ENCODE data around the gene RANBP3L. TPM values are rescaled to one million over a fixed set of nuclear protein-coding genes. Genes with fewer than 3 reads are reported as not detected.
"Not testable (repeated sequence)": the region's sequence is repeated elsewhere in the genome, so short reads cannot be mapped to it uniquely, and the experiment has no call there.

RANBP3L gene
- total RNA-seq, 3 donors from 2014 or later (not counting 1 experiment from before 2014, with no cell fraction given): not detected

DNA sequence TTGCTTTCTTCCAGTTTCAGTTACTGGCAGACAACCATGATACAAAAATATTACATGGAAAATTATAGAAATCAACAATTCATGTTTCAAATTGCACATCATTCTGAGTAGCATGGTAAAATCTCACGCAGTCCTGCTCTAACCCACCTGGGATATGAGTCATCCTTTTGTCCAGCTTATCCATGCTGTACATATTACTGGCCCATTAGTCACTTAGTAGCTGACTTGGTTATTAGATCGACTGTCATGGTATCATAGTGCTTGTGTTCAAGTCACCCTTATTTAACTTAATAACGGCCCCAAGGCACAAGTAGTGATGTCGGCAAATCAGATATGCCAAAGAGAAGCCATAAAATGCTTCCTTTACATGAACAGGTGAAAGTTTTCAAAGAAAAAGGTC is 101.2 kb downstream of the RANBP3L start:
- DNase-seq: no peak
- intact Hi-C loops (cut with micrococcal nuclease): no loop called here
- H3K36me3 Mint-ChIP-seq: peaks cover 19% of the 10 kb centered on the region

DNA sequence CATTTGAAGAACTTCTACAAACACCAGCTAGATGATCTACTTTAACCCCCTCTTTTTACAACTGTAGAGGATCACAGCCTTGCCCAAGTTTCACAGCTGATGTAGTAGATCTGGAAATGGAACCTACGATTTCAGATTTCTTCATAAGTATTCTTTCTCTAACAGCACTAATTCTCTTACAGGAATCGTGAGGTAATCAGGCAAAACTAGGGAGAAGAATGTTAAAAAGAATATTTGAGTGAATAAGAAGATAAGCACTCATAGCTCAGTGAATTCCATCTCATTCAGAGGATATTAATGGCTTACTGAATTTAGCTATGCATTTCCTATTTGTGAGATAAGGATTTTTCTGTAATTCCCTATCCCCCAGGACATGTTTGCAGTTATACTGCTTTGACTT is 102.1 kb downstream of the RANBP3L start:
- no peak overlapping the region for H3K4me3 Mint-ChIP-seq
- no peaks in the 10 kb centered on the region for H3K27me3 ChIP-seq (ENCODE audit: control insufficient read depth, insufficient read depth, low read length)
- intact Hi-C loops (cut with micrococcal nuclease): no loop called here
- DNase-seq (no peak), ATAC-seq (no peak)
- H3K27me3 Mint-ChIP-seq (ENCODE audit: low read depth in 2 of 2): no peaks in the 10 kb centered on the region
- H3K4me3 ChIP-seq (ENCODE audit: low read length): no peak overlapping the region
- no CpG with 5 or more reads among the region's 2 CpGs for WGBS (ENCODE audit: insufficient coverage)
- no peak overlapping the region for H3K27ac Mint-ChIP-seq
- H3K36me3 Mint-ChIP-seq: peaks cover 13% of the 10 kb centered on the region
- H3K27ac ChIP-seq (ENCODE audit: low read length): no peak overlapping the region
- no peaks in the 10 kb centered on the region for H3K4me1 ChIP-seq (ENCODE audit: control insufficient read depth, insufficient read depth, low read length)
- no peaks in the 10 kb centered on the region for H3K9me3 Mint-ChIP-seq
- TF ChIP-seq, protein P1, sequence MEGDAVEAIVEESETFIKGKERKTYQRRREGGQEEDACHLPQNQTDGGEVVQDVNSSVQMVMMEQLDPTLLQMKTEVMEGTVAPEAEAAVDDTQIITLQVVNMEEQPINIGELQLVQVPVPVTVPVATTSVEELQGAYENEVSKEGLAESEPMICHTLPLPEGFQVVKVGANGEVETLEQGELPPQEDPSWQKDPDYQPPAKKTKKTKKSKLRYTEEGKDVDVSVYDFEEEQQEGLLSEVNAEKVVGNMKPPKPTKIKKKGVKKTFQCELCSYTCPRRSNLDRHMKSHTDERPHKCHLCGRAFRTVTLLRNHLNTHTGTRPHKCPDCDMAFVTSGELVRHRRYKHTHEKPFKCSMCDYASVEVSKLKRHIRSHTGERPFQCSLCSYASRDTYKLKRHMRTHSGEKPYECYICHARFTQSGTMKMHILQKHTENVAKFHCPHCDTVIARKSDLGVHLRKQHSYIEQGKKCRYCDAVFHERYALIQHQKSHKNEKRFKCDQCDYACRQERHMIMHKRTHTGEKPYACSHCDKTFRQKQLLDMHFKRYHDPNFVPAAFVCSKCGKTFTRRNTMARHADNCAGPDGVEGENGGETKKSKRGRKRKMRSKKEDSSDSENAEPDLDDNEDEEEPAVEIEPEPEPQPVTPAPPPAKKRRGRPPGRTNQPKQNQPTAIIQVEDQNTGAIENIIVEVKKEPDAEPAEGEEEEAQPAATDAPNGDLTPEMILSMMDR (IDR thresholded peaks at IDR 0.05): no peak
- H3K9me3 ChIP-seq (ENCODE audit: control insufficient read depth, insufficient read depth, low read length): no peaks in the 10 kb centered on the region
- H3K4me1 Mint-ChIP-seq: no peaks in the 10 kb centered on the region
- peaks cover 44% of the 10 kb centered on the region for H3K36me3 ChIP-seq (ENCODE audit: control insufficient read depth, insufficient read depth, low read length)

More for the DNA sequence above, 101.2 kb downstream of the RANBP3L start:
- Mint-ChIP-seq H3K9me3 (no peaks in the 10 kb centered on the region), H3K27me3 (ENCODE audit: low read depth in 2 of 2) (no peaks in the 10 kb centered on the region), H3K4me1 (no peaks in the 10 kb centered on the region), H3K4me3 (no peak overlapping the region), H3K27ac (no peak overlapping the region)
- no peak for ATAC-seq
- no peaks in the 10 kb centered on the region for H3K9me3 ChIP-seq (ENCODE audit: control insufficient read depth, insufficient read depth, low read length)
- no peaks in the 10 kb centered on the region for H3K4me1 ChIP-seq (ENCODE audit: control insufficient read depth, insufficient read depth, low read length)
- H3K27ac ChIP-seq (ENCODE audit: low read length): no peak overlapping the region
- 96% methylated on average over 4 of the region's 4 CpGs for WGBS (ENCODE audit: insufficient coverage)
- H3K36me3 ChIP-seq (ENCODE audit: control insufficient read depth, insufficient read depth, low read length): peaks cover 43% of the 10 kb centered on the region
- TF ChIP-seq, protein P1 (IDR thresholded peaks at IDR 0.05): no peak
- H3K4me3 ChIP-seq (ENCODE audit: low read length): no peak overlapping the region
- H3K27me3 ChIP-seq (ENCODE audit: control insufficient read depth, insufficient read depth, low read length): no peaks in the 10 kb centered on the region

DNA sequence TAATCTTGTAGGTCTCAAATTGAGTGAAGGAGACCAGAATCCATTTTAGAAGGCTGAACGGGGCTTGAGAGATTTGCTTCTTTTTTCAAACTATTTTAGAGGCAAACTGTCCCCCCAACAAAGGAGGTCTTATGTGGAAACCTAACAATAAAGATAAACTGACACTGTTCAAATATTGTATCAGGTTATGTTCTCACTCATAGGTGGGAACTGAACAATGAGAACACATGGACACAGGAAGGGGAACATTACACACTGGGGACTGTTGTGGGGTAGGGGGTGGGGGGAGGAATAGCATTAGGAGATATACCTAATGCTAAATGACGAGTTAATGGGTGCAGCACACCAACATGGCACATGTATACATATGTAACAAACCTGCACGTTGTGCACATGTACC is 102.9 kb downstream of the RANBP3L start:
- 92% methylated on average over 1 of the region's 3 CpGs for WGBS (ENCODE audit: insufficient coverage)
- ATAC-seq; intact Hi-C loops (cut with micrococcal nuclease); H3K4me1 ChIP-seq (ENCODE audit: control insufficient read depth, insufficient read depth, low read length); H3K4me1 Mint-ChIP-seq; H3K27me3 ChIP-seq (ENCODE audit: control insufficient read depth, insufficient read depth, low read length); H3K27me3 Mint-ChIP-seq (ENCODE audit: low read depth in 2 of 2); H3K9me3 ChIP-seq (ENCODE audit: control insufficient read depth, insufficient read depth, low read length); H3K4me3 ChIP-seq (ENCODE audit: low read length); H3K9me3 Mint-ChIP-seq; H3K27ac Mint-ChIP-seq; H3K27ac ChIP-seq (ENCODE audit: low read length); H3K4me3 Mint-ChIP-seq; DNase-seq: not testable (repeated sequence)
- peaks cover 13% of the 10 kb centered on the region for H3K36me3 Mint-ChIP-seq
- peaks cover 44% of the 10 kb centered on the region for H3K36me3 ChIP-seq (ENCODE audit: control insufficient read depth, insufficient read depth, low read length)

Other genes with a start within 250 kb of the RANBP3L start
- under 1 TPM in 2 of 3 donors, not detected in 1; 0.25 TPM for gene UGT3A2, start 235.0 kb downstream of the RANBP3L start, total RNA-seq
- gene LMBRD2, start 150.0 kb downstream of the RANBP3L start, total RNA-seq: 1 to 10 TPM; 6.9 to 9.8 (median 9.6) TPM
- 10 to 100 TPM; 12.0 to 20.5 (median 15.0) TPM for gene SKP2, start 149.8 kb downstream of the RANBP3L start, total RNA-seq
- 10 to 100 TPM; 13.1 to 16.2 (median 14.3) TPM for gene NADK2, start 60.0 kb downstream of the RANBP3L start, total RNA-seq